ENCODE data around the gene SHANK3. TPM values are rescaled to one million over a fixed set of nuclear protein-coding genes. Genes with fewer than 3 reads are reported as not detected.

SHANK3 gene
- total RNA-seq, 1 donor from 2014 or later: 103 TPM

Other genes starting within 250 kb of the SHANK3 start
- gene SBF1, start 197.8 kb upstream of the SHANK3 start, total RNA-seq: 53.7 and 66.0 TPM in 2 replicates
- 3.1 and 5.4 TPM in 2 replicates for gene ADM2, start 191.3 kb upstream of the SHANK3 start, total RNA-seq
- not detected in 2 replicates for gene MIOX, start 186.0 kb upstream of the SHANK3 start, total RNA-seq
- 82.2 and 93.8 TPM in 2 replicates for gene LMF2, start 165.1 kb upstream of the SHANK3 start, total RNA-seq
- 20.9 and 30.9 TPM in 2 replicates for gene NCAPH2, start 164.6 kb upstream of the SHANK3 start, total RNA-seq
- gene SCO2, start 147.2 kb upstream of the SHANK3 start, total RNA-seq: 2.6 and 7.3 TPM in 2 replicates
- gene TYMP, start 142.8 kb upstream of the SHANK3 start, total RNA-seq: 11.3 and 23.9 TPM in 2 replicates
- gene KLHDC7B, start 126.9 kb upstream of the SHANK3 start, total RNA-seq: not detected in 2 replicates
- gene SYCE3, start 109.9 kb upstream of the SHANK3 start, total RNA-seq: 1.7 and 2.6 TPM in 2 replicates
- gene CPT1B, start 94.4 kb upstream of the SHANK3 start, total RNA-seq: 10.7 TPM in 1 of 2 replicates, not detected in the other
- 42.7 and 60.4 TPM in 2 replicates for gene CHKB, start 90.0 kb upstream of the SHANK3 start, total RNA-seq
- gene MAPK8IP2, start 72.0 kb upstream of the SHANK3 start, total RNA-seq: 0.29 and 0.58 TPM in 2 replicates
- 59.4 and 73.5 TPM in 2 replicates for gene ARSA, start 44.7 kb upstream of the SHANK3 start, total RNA-seq
- 0.76 TPM in 1 of 2 replicates, not detected in the other for gene ACR, start 65.4 kb downstream of the SHANK3 start, total RNA-seq
- 9.6 and 15.3 TPM in 2 replicates for gene RABL2B, start 110.8 kb downstream of the SHANK3 start, total RNA-seq